ENCODE results near the gene EXOC4.

EXOC4 gene

DNA sequence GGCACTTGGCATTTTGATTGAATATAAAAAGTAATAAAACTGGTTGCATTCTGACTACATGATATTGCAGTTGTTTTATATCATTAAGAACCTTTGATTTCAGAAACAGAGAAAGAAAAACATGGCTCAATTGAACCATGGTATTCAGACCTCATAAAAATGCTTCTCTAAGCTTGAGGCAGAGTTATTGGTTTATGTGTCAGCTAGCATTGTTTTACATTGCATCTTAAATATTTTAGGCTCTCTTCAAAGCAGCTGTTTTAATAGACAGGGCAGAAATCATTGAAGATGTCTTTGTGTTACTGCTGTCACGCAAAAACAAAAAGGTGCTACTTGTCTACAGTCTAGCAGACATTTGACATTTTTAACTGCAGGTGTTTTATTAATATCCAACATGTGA is 299.2 kb downstream of the EXOC4 start:
- no peaks in the 10 kb centered on the region for H3K4me1 ChIP-seq (ENCODE audit: control insufficient read depth in 2 of 2, insufficient read depth in 1 of 2, low read depth in 1 of 2, low read length in 2 of 2)
- no CpG with 5 or more reads among the region's 1 CpG for WGBS, 2 donors (ENCODE audit: extremely low coverage in 2 of 2, insufficient read length in 2 of 2, insufficient replicate concordance in 1 of 2)
- no peak overlapping the region for H3K27ac ChIP-seq (replicated peaks; ENCODE audit: low read length)
- no peaks in the 10 kb centered on the region for H3K9me3 ChIP-seq (replicated peaks in 1 of 2; ENCODE audit: control insufficient read depth in 2 of 2, insufficient read depth in 1 of 2, low read depth in 1 of 2, low read length in 2 of 2)
- H4K8ac ChIP-seq (ENCODE audit: low read depth, low read length), result no peak overlapping the region
- no peaks in the 10 kb centered on the region for H3K36me3 ChIP-seq (replicated peaks in 1 of 2; ENCODE audit: control insufficient read depth in 2 of 2, insufficient read depth in 2 of 2, low read length in 2 of 2)
- H2AK5ac ChIP-seq (ENCODE audit: low read depth, low read length), result no peak overlapping the region
- no peak overlapping the region for H2BK15ac ChIP-seq (ENCODE audit: low read length)
- no peak overlapping the region for H3K9ac ChIP-seq (ENCODE audit: low read depth, low read length, poor library complexity)
- no peaks in the 10 kb centered on the region for H3K79me1 ChIP-seq (ENCODE audit: low read depth, low read length)
- H3K14ac ChIP-seq (ENCODE audit: low read length), result no peak overlapping the region
- H3K4ac ChIP-seq (ENCODE audit: low read length), result no peak overlapping the region
- H2AFZ ChIP-seq (ENCODE audit: low read length), result no peak overlapping the region
- no peak overlapping the region for H2BK120ac ChIP-seq (ENCODE audit: low read depth, low read length)
- H3K4me2 ChIP-seq (ENCODE audit: insufficient read depth, low read length, poor library complexity, severe bottlenecking), result no peak overlapping the region
- no peak overlapping the region for H2BK5ac ChIP-seq (ENCODE audit: low read length)
- H3K23ac ChIP-seq (ENCODE audit: low read depth, low read length, poor library complexity), result no peak overlapping the region
- no peak overlapping the region for H2BK12ac ChIP-seq (ENCODE audit: low read length)
- H3K18ac ChIP-seq (ENCODE audit: low read length), result no peak overlapping the region
- no peak for DNase-seq (ENCODE audit: low spot score)
- no peak overlapping the region for H4K91ac ChIP-seq (ENCODE audit: low read depth, low read length, poor library complexity)
- no peaks in the 10 kb centered on the region for H3K27me3 ChIP-seq (ENCODE audit: control insufficient read depth in 3 of 3, insufficient read depth in 3 of 3, low read depth in 1 of 3, low read length in 3 of 3)
- no peak overlapping the region for H3K4me3 ChIP-seq (ENCODE audit: low read length in 2 of 2)

DNA sequence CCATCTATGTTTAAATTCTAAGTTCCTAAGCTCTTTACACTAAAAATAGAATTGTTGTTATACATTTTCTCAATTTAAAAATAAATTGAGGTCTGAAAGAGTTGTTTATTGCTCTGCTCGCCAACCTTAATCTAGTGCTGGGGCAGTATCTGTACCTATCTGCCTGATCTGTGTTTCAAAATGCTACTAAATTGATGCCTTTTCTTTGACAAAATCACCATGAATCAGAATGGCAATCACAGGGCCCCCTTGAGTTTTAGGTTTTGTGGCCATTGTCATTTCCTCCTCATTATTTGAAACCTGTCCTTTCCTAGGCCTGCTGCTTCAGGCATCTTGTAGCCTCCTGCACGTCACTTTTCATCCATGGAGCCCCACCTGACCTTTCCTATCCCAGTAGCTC is 301.5 kb downstream of the EXOC4 start:
- no peak overlapping the region for H3K27ac ChIP-seq (replicated peaks; ENCODE audit: low read length)
- no peak overlapping the region for H3K18ac ChIP-seq (ENCODE audit: low read length)
- H3K4me2 ChIP-seq (ENCODE audit: insufficient read depth, low read length, poor library complexity, severe bottlenecking), result no peak overlapping the region
- no peaks in the 10 kb centered on the region for H3K9me3 ChIP-seq (replicated peaks in 1 of 2; ENCODE audit: control insufficient read depth in 2 of 2, insufficient read depth in 1 of 2, low read depth in 1 of 2, low read length in 2 of 2)
- no peak overlapping the region for H2BK120ac ChIP-seq (ENCODE audit: low read depth, low read length)
- H3K4me1 ChIP-seq (ENCODE audit: control insufficient read depth in 2 of 2, insufficient read depth in 1 of 2, low read depth in 1 of 2, low read length in 2 of 2), result no peaks in the 10 kb centered on the region
- no peak overlapping the region for H2AK5ac ChIP-seq (ENCODE audit: low read depth, low read length)
- WGBS, 2 donors (ENCODE audit: extremely low coverage in 2 of 2, insufficient read length in 2 of 2, insufficient replicate concordance in 1 of 2), result no CpG with 5 or more reads among the region's 2 CpGs
- H2AFZ ChIP-seq (ENCODE audit: low read length), result no peak overlapping the region
- H4K8ac ChIP-seq (ENCODE audit: low read depth, low read length), result no peak overlapping the region
- H3K79me1 ChIP-seq (ENCODE audit: low read depth, low read length), result no peaks in the 10 kb centered on the region
- no peak overlapping the region for H3K4me3 ChIP-seq (ENCODE audit: low read length in 2 of 2)
- H3K23ac ChIP-seq (ENCODE audit: low read depth, low read length, poor library complexity), result no peak overlapping the region
- H3K4ac ChIP-seq (ENCODE audit: low read length), result no peak overlapping the region
- H3K9ac ChIP-seq (ENCODE audit: low read depth, low read length, poor library complexity), result no peak overlapping the region
- H3K36me3 ChIP-seq (replicated peaks in 1 of 2; ENCODE audit: control insufficient read depth in 2 of 2, insufficient read depth in 2 of 2, low read length in 2 of 2), result no peaks in the 10 kb centered on the region
- H2BK12ac ChIP-seq (ENCODE audit: low read length), result no peak overlapping the region
- no peak for DNase-seq (ENCODE audit: low spot score)
- no peak overlapping the region for H4K91ac ChIP-seq (ENCODE audit: low read depth, low read length, poor library complexity)
- no peak overlapping the region for H2BK15ac ChIP-seq (ENCODE audit: low read length)
- no peak overlapping the region for H3K14ac ChIP-seq (ENCODE audit: low read length)
- H3K27me3 ChIP-seq (ENCODE audit: control insufficient read depth in 3 of 3, insufficient read depth in 3 of 3, low read depth in 1 of 3, low read length in 3 of 3), result no peaks in the 10 kb centered on the region
- H2BK5ac ChIP-seq (ENCODE audit: low read length), result no peak overlapping the region

DNA sequence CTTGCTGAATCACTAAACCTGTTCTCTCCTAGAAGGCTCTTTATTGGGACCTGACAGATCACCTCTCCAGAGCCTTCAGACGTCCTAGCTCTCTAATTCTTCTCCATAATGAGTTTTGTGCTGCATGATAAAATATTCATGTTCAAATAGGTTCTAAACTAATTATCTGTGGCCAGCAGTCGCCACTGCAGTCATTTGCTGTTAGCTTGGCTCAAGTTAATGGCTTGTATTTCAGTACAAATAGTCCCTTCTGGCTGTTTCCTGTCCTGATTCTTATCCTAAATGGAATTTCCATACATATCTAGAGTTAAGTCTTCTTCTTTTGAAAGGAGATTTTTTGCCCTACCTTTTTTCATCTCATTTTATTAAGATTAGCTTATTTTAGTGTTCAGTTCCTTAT is 303.2 kb downstream of the EXOC4 start:
- no peak overlapping the region for H2BK12ac ChIP-seq (ENCODE audit: low read length)
- H2AK5ac ChIP-seq (ENCODE audit: low read depth, low read length), result no peak overlapping the region
- no CpG with 5 or more reads among the region's 2 CpGs for WGBS, 2 donors (ENCODE audit: extremely low coverage in 2 of 2, insufficient read length in 2 of 2, insufficient replicate concordance in 1 of 2)
- no peak overlapping the region for H3K23ac ChIP-seq (ENCODE audit: low read depth, low read length, poor library complexity)
- H2BK120ac ChIP-seq (ENCODE audit: low read depth, low read length), result no peak overlapping the region
- H3K14ac ChIP-seq (ENCODE audit: low read length), result no peak overlapping the region
- H2BK15ac ChIP-seq (ENCODE audit: low read length), result no peak overlapping the region
- no peaks in the 10 kb centered on the region for H3K36me3 ChIP-seq (replicated peaks in 1 of 2; ENCODE audit: control insufficient read depth in 2 of 2, insufficient read depth in 2 of 2, low read length in 2 of 2)
- no peak overlapping the region for H3K4me3 ChIP-seq (ENCODE audit: low read length in 2 of 2)
- H3K79me1 ChIP-seq (ENCODE audit: low read depth, low read length), result no peaks in the 10 kb centered on the region
- H3K27me3 ChIP-seq (ENCODE audit: control insufficient read depth in 3 of 3, insufficient read depth in 3 of 3, low read depth in 1 of 3, low read length in 3 of 3), result no peaks in the 10 kb centered on the region
- no peak overlapping the region for H3K27ac ChIP-seq (replicated peaks; ENCODE audit: low read length)
- H4K8ac ChIP-seq (ENCODE audit: low read depth, low read length), result no peak overlapping the region
- no peak overlapping the region for H2BK5ac ChIP-seq (ENCODE audit: low read length)
- H3K4me2 ChIP-seq (ENCODE audit: insufficient read depth, low read length, poor library complexity, severe bottlenecking), result no peak overlapping the region
- no peak overlapping the region for H4K91ac ChIP-seq (ENCODE audit: low read depth, low read length, poor library complexity)
- no peaks in the 10 kb centered on the region for H3K9me3 ChIP-seq (replicated peaks in 1 of 2; ENCODE audit: control insufficient read depth in 2 of 2, insufficient read depth in 1 of 2, low read depth in 1 of 2, low read length in 2 of 2)
- H3K18ac ChIP-seq (ENCODE audit: low read length), result no peak overlapping the region
- H3K4ac ChIP-seq (ENCODE audit: low read length), result no peak overlapping the region
- no peak for DNase-seq (ENCODE audit: low spot score)
- no peaks in the 10 kb centered on the region for H3K4me1 ChIP-seq (ENCODE audit: control insufficient read depth in 2 of 2, insufficient read depth in 1 of 2, low read depth in 1 of 2, low read length in 2 of 2)
- H3K9ac ChIP-seq (ENCODE audit: low read depth, low read length, poor library complexity), result no peak overlapping the region
- H2AFZ ChIP-seq (ENCODE audit: low read length), result no peak overlapping the region

DNA sequence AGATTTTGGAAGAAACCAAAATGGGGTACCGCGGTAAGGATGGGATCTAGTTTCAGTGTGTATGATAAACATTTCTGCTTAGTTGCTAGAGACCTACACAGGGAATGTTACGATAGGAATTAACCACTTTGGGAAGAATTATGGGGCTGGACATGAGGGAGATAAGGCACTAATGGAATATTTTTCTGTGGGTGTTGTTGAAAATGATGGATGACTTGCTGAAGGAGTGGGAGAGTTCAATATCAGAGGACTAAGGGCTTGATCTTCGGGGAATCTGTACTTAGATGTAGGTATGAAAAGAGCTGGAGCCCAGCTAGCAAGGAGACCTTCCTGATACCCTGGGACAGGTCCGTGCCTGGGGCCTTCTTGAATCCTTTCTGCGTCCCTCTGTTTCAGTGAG is 303.7 kb downstream of the EXOC4 start:
- no peak overlapping the region for H2BK5ac ChIP-seq (ENCODE audit: low read length)
- no peak overlapping the region for H3K23ac ChIP-seq (ENCODE audit: low read depth, low read length, poor library complexity)
- H2AFZ ChIP-seq (ENCODE audit: low read length), result no peak overlapping the region
- H2BK120ac ChIP-seq (ENCODE audit: low read depth, low read length), result no peak overlapping the region
- no CpG with 5 or more reads among the region's 6 CpGs for WGBS, 2 donors (ENCODE audit: extremely low coverage in 2 of 2, insufficient read length in 2 of 2, insufficient replicate concordance in 1 of 2)
- no peak overlapping the region for H3K27ac ChIP-seq (replicated peaks; ENCODE audit: low read length)
- no peaks in the 10 kb centered on the region for H3K4me1 ChIP-seq (ENCODE audit: control insufficient read depth in 2 of 2, insufficient read depth in 1 of 2, low read depth in 1 of 2, low read length in 2 of 2)
- no peaks in the 10 kb centered on the region for H3K9me3 ChIP-seq (replicated peaks in 1 of 2; ENCODE audit: control insufficient read depth in 2 of 2, insufficient read depth in 1 of 2, low read depth in 1 of 2, low read length in 2 of 2)
- no peak for DNase-seq (ENCODE audit: low spot score)
- no peak overlapping the region for H3K9ac ChIP-seq (ENCODE audit: low read depth, low read length, poor library complexity)
- no peak overlapping the region for H4K91ac ChIP-seq (ENCODE audit: low read depth, low read length, poor library complexity)
- no peak overlapping the region for H2BK12ac ChIP-seq (ENCODE audit: low read length)
- H4K8ac ChIP-seq (ENCODE audit: low read depth, low read length), result no peak overlapping the region
- no peak overlapping the region for H3K4me2 ChIP-seq (ENCODE audit: insufficient read depth, low read length, poor library complexity, severe bottlenecking)
- H3K36me3 ChIP-seq (replicated peaks in 1 of 2; ENCODE audit: control insufficient read depth in 2 of 2, insufficient read depth in 2 of 2, low read length in 2 of 2), result no peaks in the 10 kb centered on the region
- H3K14ac ChIP-seq (ENCODE audit: low read length), result no peak overlapping the region
- H3K18ac ChIP-seq (ENCODE audit: low read length), result no peak overlapping the region
- no peaks in the 10 kb centered on the region for H3K27me3 ChIP-seq (ENCODE audit: control insufficient read depth in 3 of 3, insufficient read depth in 3 of 3, low read depth in 1 of 3, low read length in 3 of 3)
- no peak overlapping the region for H3K4ac ChIP-seq (ENCODE audit: low read length)
- H2BK15ac ChIP-seq (ENCODE audit: low read length), result no peak overlapping the region
- H2AK5ac ChIP-seq (ENCODE audit: low read depth, low read length), result no peak overlapping the region
- H3K4me3 ChIP-seq (ENCODE audit: low read length in 2 of 2), result no peak overlapping the region
- H3K79me1 ChIP-seq (ENCODE audit: low read depth, low read length), result no peaks in the 10 kb centered on the region
